ENCODE measurements around the gene ADGRD1. TPM values are rescaled to one million over a fixed set of nuclear protein-coding genes. Genes with fewer than 3 reads are reported as not detected.

The ADGRD1 gene
- polyA plus RNA-seq, 3 donors, result 4.7 to 17.9 (median 4.9) TPM

- Mint-ChIP-seq H3K4me1 (no peaks in the 10 kb centered on the region), H3K4me3 (no peak overlapping the region), H3K27ac (no peak overlapping the region), H3K9me3 (peaks cover 10 to 33% (median 21%) of the 10 kb centered on the region in 7 donors), H3K27me3 (ENCODE audit: low read depth in 3 of 3) (peaks cover 5 to 8% (median 7%) of the 10 kb centered on the region in 3 donors), H3K36me3 (no peaks in the 10 kb centered on the region)
- Histone ChIP-seq H3K9ac (ENCODE audit: insufficient read depth, low read length, poor library complexity, severe bottlenecking) (no peak overlapping the region), H4K20me1 (ENCODE audit: insufficient read depth, low read length) (no peaks in the 10 kb centered on the region), H3K4me2 (replicated peaks; ENCODE audit: extremely low read depth, low read length, poor library complexity, severe bottlenecking) (no peak overlapping the region), H3K9me3 (replicated peaks in 1 of 2; ENCODE audit: control insufficient read depth in 1 of 2, insufficient read depth in 1 of 2, low read length in 2 of 2) (peaks cover 4 to 16% of the 10 kb centered on the region in 2 donors), H3K27ac (ENCODE audit: low read depth in 1 of 2, low read length in 2 of 2) (no peak overlapping the region), H3K4me1 (ENCODE audit: control insufficient read depth in 1 of 2, insufficient read depth in 2 of 2, low read length in 2 of 2) (no peaks in the 10 kb centered on the region), H3K36me3 (replicated peaks in 1 of 2; ENCODE audit: control insufficient read depth in 1 of 2, insufficient read depth in 2 of 2, low read length in 2 of 2) (no peaks in the 10 kb centered on the region), H3K79me2 (ENCODE audit: insufficient read depth, low read length) (no peaks in the 10 kb centered on the region), H2AFZ (ENCODE audit: insufficient read depth, low read depth, low read length, poor library complexity, severe bottlenecking) (no peak overlapping the region), H3K4me3 (replicated peaks in 1 of 3; ENCODE audit: low read depth in 2 of 3, low read length in 3 of 3) (no peak overlapping the region), H3K27me3 (ENCODE audit: control insufficient read depth in 2 of 2, insufficient read depth in 2 of 2, low read length in 2 of 2) (peaks cover 0 to 2% of the 10 kb centered on the region in 2 donors)
- no peak for DNase-seq
- TF ChIP-seq CTCF (IDR thresholded peaks at IDR 0.05), result no peak
- intact Hi-C loops (cut with micrococcal nuclease), result no loop called here
- 96% methylated on average over 4 of the region's 4 CpGs for WGBS (ENCODE audit: insufficient coverage)
Observed at GRCh38 chr12:130909111-130909510, 44.6 kb upstream of the ADGRD1 start.

- Histone ChIP-seq H3K9me3 (replicated peaks in 1 of 2; ENCODE audit: control insufficient read depth in 1 of 2, insufficient read depth in 1 of 2, low read length in 2 of 2) (peaks cover 4 to 16% of the 10 kb centered on the region in 2 donors), H3K27me3 (ENCODE audit: control insufficient read depth in 2 of 2, insufficient read depth in 2 of 2, low read length in 2 of 2) (peaks cover 3 to 12% of the 10 kb centered on the region in 2 donors), H2AFZ (ENCODE audit: insufficient read depth, low read depth, low read length, poor library complexity, severe bottlenecking) (no peak overlapping the region), H3K4me1 (ENCODE audit: control insufficient read depth in 1 of 2, insufficient read depth in 2 of 2, low read length in 2 of 2) (no peaks in the 10 kb centered on the region), H3K36me3 (replicated peaks in 1 of 2; ENCODE audit: control insufficient read depth in 1 of 2, insufficient read depth in 2 of 2, low read length in 2 of 2) (no peaks in the 10 kb centered on the region), H3K9ac (ENCODE audit: insufficient read depth, low read length, poor library complexity, severe bottlenecking) (no peak overlapping the region), H3K27ac (ENCODE audit: low read depth in 1 of 2, low read length in 2 of 2) (no peak overlapping the region), H3K4me3 (replicated peaks in 1 of 3; ENCODE audit: low read depth in 2 of 3, low read length in 3 of 3) (no peak overlapping the region), H4K20me1 (ENCODE audit: insufficient read depth, low read length) (no peaks in the 10 kb centered on the region), H3K79me2 (ENCODE audit: insufficient read depth, low read length) (no peaks in the 10 kb centered on the region), H3K4me2 (replicated peaks; ENCODE audit: extremely low read depth, low read length, poor library complexity, severe bottlenecking) (no peak overlapping the region)
- H3K27ac Mint-ChIP-seq, result no peak overlapping the region
- H3K27me3 Mint-ChIP-seq (ENCODE audit: low read depth in 3 of 3), result peaks cover 11 to 20% (median 16%) of the 10 kb centered on the region in 3 donors
- DNase-seq, result no peak
- WGBS (ENCODE audit: insufficient coverage), result no CpG with 5 or more reads among the region's 1 CpG
- H3K36me3 Mint-ChIP-seq, result no peaks in the 10 kb centered on the region
- H3K4me3 Mint-ChIP-seq, result no peak overlapping the region
- peaks cover 2% of the 10 kb centered on the region for H3K4me1 Mint-ChIP-seq
- peaks cover 10 to 33% (median 21%) of the 10 kb centered on the region in 7 donors for H3K9me3 Mint-ChIP-seq
- no peak for TF ChIP-seq CTCF (IDR thresholded peaks at IDR 0.05)
- intact Hi-C loops (cut with micrococcal nuclease), result loop anchor here in 1 of 2 donors (10.0 kb wide), 2 partner anchors 544 to 924 kb away; no protein-coding TSS in a partner anchor
Observed at GRCh38 chr12:130911193-130911592, 42.5 kb upstream of the ADGRD1 start.
